A673 (cell line): ENCODE measurements around the gene DHDDS. TPM values are rescaled to one million over a fixed set of nuclear protein-coding genes. Genes with fewer than 3 reads are reported as not detected.

ENCODE experiments used
- BruUV-seq: library from RNA; stranded (reverse); fragments of 400-500 nt; replicated peaks from 2 replicates; lab custom pipeline; 2021; lab: Mats Ljungman, UMichigan
- CTCF ChIA-PET: fragments of 300-600 bp; sonication (Branson Sonifier 250); formaldehyde crosslinking; loops from one replicate; lab custom pipeline; 2022; ENCODE audit warnings: antibody characterized with exemption; lab: Charles Lee
- POLR2A ChIA-PET: fragments of 300-600 bp; sonication (Branson Sonifier 250); formaldehyde crosslinking; loops from one replicate; lab custom pipeline; 2022; ENCODE audit warnings: antibody characterized with exemption; ENCODE audit not compliant: low non-redundant PET; lab: Charles Lee
- DNase-seq: peaks from one replicate; pipeline ENCODE4 v3.0.0-alpha.2; 2015; ENCODE audit warnings: low spot score
- H3K27ac ChIP-seq: fragments of 200-600 bp; sonication (generic); 2 replicates; pipeline ENCODE4 v1.5.1; 2016; ENCODE audit warnings: mixed run types, low read depth, mild to moderate bottlenecking, mixed read lengths, antibody characterized with exemption, low read length; ENCODE audit not compliant: poor library complexity, severe bottlenecking
- H3K27me3 ChIP-seq: fragments of 200-600 bp; sonication (generic); replicated peaks from 2 replicates; pipeline ENCODE4 v1.6.1; 2017; ENCODE audit warnings: mixed run types, low read depth, mild to moderate bottlenecking, mixed read lengths, antibody characterized with exemption, low read length; ENCODE audit not compliant: insufficient read depth, poor library complexity
- H3K36me3 ChIP-seq: fragments of 200-600 bp; sonication (generic); 2 replicates; pipeline ENCODE4 v1.6.1; 2016; ENCODE audit warnings: mixed run types, mild to moderate bottlenecking, mixed read lengths, antibody characterized with exemption, low read length; ENCODE audit not compliant: insufficient read depth, poor library complexity, severe bottlenecking
- H3K4me1 ChIP-seq: fragments of 200-600 bp; sonication (generic); 2 replicates; pipeline ENCODE4 v1.6.1; 2017; ENCODE audit warnings: mixed run types, mild to moderate bottlenecking, mixed read lengths, antibody characterized with exemption, low read length; ENCODE audit not compliant: insufficient read depth, poor library complexity, severe bottlenecking
- H3K4me3 ChIP-seq: fragments of 200-600 bp; sonication (generic); 2 replicates; pipeline ENCODE4 v1.5.1; 2016; ENCODE audit warnings: low read depth, mixed run types, mild to moderate bottlenecking, mixed read lengths, low read length; ENCODE audit not compliant: poor library complexity, severe bottlenecking
- H3K9me3 ChIP-seq: fragments of 200-600 bp; sonication (generic); 2 replicates; pipeline ENCODE4 v1.6.1; 2016; ENCODE audit warnings: mixed run types, low read depth, mild to moderate bottlenecking, mixed read lengths, antibody characterized with exemption, low read length; ENCODE audit not compliant: poor library complexity, severe bottlenecking
- CTCF ChIP-seq: fragments of 300-800, 200-600 bp; sonication (generic); conservative IDR thresholded peaks from 2 replicates; pipeline ENCODE4 v1.5.1; 2017; ENCODE audit warnings: low read depth, mild to moderate bottlenecking, antibody characterized with exemption, low read length, moderate library complexity, mixed read lengths
- EZH2 ChIP-seq: fragments of 200-600 bp; sonication (generic); IDR thresholded peaks from 2 replicates; pipeline ENCODE4 v1.6.1; 2017; ENCODE audit warnings: borderline replicate concordance, low read depth, mild to moderate bottlenecking, mixed read lengths, antibody characterized with exemption, low read length; ENCODE audit not compliant: poor library complexity, severe bottlenecking
- intact Hi-C: fragments of 100-400 bp; cut with micrococcal nuclease; formaldehyde crosslinking; loops from one replicate; pipeline ENCODE4 v1.10.0; 2022; ENCODE audit not compliant: unreplicated experiment
- total RNA-seq: library from RNA; stranded (reverse); gene quantifications from 2 replicates; pipeline ENCODE4 v1.2.3, GENCODE V29; 2021

DHDDS gene
- total RNA-seq, 1 experiment from 2014 or later = 50.7 TPM

- Histone ChIP-seq H3K27ac (no peak within 1 kb of the TSS), H3K4me3 (no peak within 1 kb of the TSS), H3K4me1 (no peaks in the 10 kb centered on the region), H3K27me3 (peaks cover 78% of the 10 kb centered on the region), H3K36me3 (no peaks in the 10 kb centered on the region), H3K9me3 (no peaks in the 10 kb centered on the region)
- DNase-seq = no peak
- ChIA-PET POLR2A (no interaction called here), CTCF (interaction anchor here (1.5 kb wide), 1 partner anchor 9 kb away, joined by 8 read pairs; no protein-coding TSS in a partner anchor)
- TF ChIP-seq EZH2 (peak; percentile 96), CTCF (no peak)
- intact Hi-C loops = no loop called here
- no TSS peak for BruUV-seq
These were observed 21.2 kb upstream of the DHDDS start, which contains the start of gene LIN28A for GRCh38 chr1:26410706-26411623. LIN28A (plus strand) TSS chr1:26410817; CDS start chr1:26410892, 75 bp downstream.

DNA sequence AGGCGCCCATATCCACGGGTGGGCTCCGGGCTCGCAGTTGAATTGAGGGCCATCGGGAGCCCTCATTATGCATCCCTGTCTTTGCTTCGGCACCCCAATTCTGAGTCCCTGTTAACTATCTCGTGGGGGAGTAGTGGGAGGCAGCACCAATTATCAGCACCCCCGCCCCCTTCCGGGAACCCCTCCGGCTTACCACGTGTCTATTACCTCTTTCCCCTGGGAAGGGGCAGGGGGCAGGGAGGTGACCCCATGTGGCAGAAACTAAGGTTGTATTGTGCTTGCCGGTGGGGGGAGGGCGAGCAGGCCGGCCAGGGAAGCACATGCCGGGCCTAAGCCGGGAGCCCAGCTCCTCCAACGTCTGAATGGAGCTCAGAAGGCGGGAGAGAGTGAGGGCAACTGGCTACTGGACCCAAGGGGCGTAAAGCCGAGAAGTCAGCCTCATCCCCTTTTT, 20.5 kb upstream of the DHDDS start:
- Histone ChIP-seq H3K4me3 (no peak overlapping the region), H3K9me3 (no peaks in the 10 kb centered on the region), H3K4me1 (no peaks in the 10 kb centered on the region), H3K27me3 (peaks cover 75% of the 10 kb centered on the region), H3K36me3 (no peaks in the 10 kb centered on the region), H3K27ac (no peak overlapping the region)
- intact Hi-C loops = no loop called here
- BruUV-seq = no TSS peak
- POLR2A ChIA-PET = no interaction called here
- TF ChIP-seq EZH2 = no peak
- TF ChIP-seq CTCF = no peak
- no peak for DNase-seq
- CTCF ChIA-PET = interaction anchor here (1.5 kb wide), 1 partner anchor 8 kb away, joined by 8 read pairs; no protein-coding TSS in a partner anchor

- no TSS peak for BruUV-seq
- CTCF ChIA-PET = no interaction called here
- Histone ChIP-seq H3K27me3 (peaks cover 75% of the 10 kb centered on the region), H3K9me3 (no peaks in the 10 kb centered on the region), H3K4me3 (no peak overlapping the region), H3K4me1 (no peaks in the 10 kb centered on the region), H3K27ac (no peak overlapping the region), H3K36me3 (no peaks in the 10 kb centered on the region)
- intact Hi-C loops = no loop called here
- POLR2A ChIA-PET = no interaction called here
- peak; percentile 39 for DNase-seq
- no peak for TF ChIP-seq EZH2
- TF ChIP-seq CTCF = no peak
These were observed 19.8 kb upstream of the DHDDS start for GRCh38 chr1:26412180-26412840.
